Activated naive CD4-positive, alpha-beta T cell treated with anti-CD3 and anti-CD28 coated beads, Interleukin-2, amount 50 U/mL, for 24 hours (primary cell): ENCODE data around the gene PC.
"Not testable (repeated sequence)": the region's sequence is repeated elsewhere in the genome, so short reads cannot be mapped to it uniquely, and the experiment has no call there.

ENCODE experiments used
- H3K27ac Mint-ChIP-seq: one replicate; pipeline ENCODE4 v1.8.0; 2021; ENCODE audit warnings: mild to moderate bottlenecking, mixed read lengths
- H3K27me3 Mint-ChIP-seq: one replicate; pipeline ENCODE4 v1.8.0; 2021; ENCODE audit warnings: mixed read lengths
- H3K36me3 Mint-ChIP-seq: one replicate; pipeline ENCODE4 v1.8.0; 2021; ENCODE audit warnings: mixed read lengths
- H3K4me1 Mint-ChIP-seq: one replicate; pipeline ENCODE4 v1.8.0; 2021; ENCODE audit warnings: mixed read lengths
- H3K4me3 Mint-ChIP-seq: one replicate; pipeline ENCODE4 v1.8.0; 2021; ENCODE audit warnings: mild to moderate bottlenecking, mixed read lengths
- H3K9me3 Mint-ChIP-seq: one replicate; pipeline ENCODE4 v1.8.0; 2021; ENCODE audit warnings: mixed read lengths

PC gene

GRCh38 chr11:66823700-66824099 lies 134.5 kb downstream of the PC start:
- H3K27me3 Mint-ChIP-seq: no peaks in the 10 kb centered on the region
- H3K27ac Mint-ChIP-seq: no peak overlapping the region
- H3K4me1 Mint-ChIP-seq: no peaks in the 10 kb centered on the region
- H3K9me3 Mint-ChIP-seq: no peaks in the 10 kb centered on the region
- no peaks in the 10 kb centered on the region for H3K36me3 Mint-ChIP-seq
- H3K4me3 Mint-ChIP-seq: no peak overlapping the region

GRCh38 chr11:66820901-66821300 lies 137.3 kb downstream of the PC start:
- Mint-ChIP-seq H3K36me3 (no peaks in the 10 kb centered on the region), H3K27me3 (no peaks in the 10 kb centered on the region), H3K9me3 (no peaks in the 10 kb centered on the region), H3K4me3 (no peak overlapping the region), H3K4me1 (no peaks in the 10 kb centered on the region), H3K27ac (no peak overlapping the region)

- Mint-ChIP-seq H3K36me3 (no peaks in the 10 kb centered on the region), H3K27ac (no peak overlapping the region), H3K4me3 (no peak overlapping the region), H3K9me3 (no peaks in the 10 kb centered on the region), H3K27me3 (no peaks in the 10 kb centered on the region), H3K4me1 (no peaks in the 10 kb centered on the region)
Observed at GRCh38 chr11:66820381-66820780, 137.8 kb downstream of the PC start.

GRCh38 chr11:66818231-66818955 lies 139.8 kb downstream of the PC start:
- no peaks in the 10 kb centered on the region for H3K4me1 Mint-ChIP-seq
- no peak overlapping the region for H3K4me3 Mint-ChIP-seq
- H3K9me3 Mint-ChIP-seq: no peaks in the 10 kb centered on the region
- H3K36me3 Mint-ChIP-seq: no peaks in the 10 kb centered on the region
- H3K27ac Mint-ChIP-seq: no peak overlapping the region
- no peaks in the 10 kb centered on the region for H3K27me3 Mint-ChIP-seq

GRCh38 chr11:66815646-66816045 lies 142.5 kb downstream of the PC start:
- no peaks in the 10 kb centered on the region for H3K9me3 Mint-ChIP-seq

GRCh38 chr11:66814678-66815077 lies 143.5 kb downstream of the PC start:
- Mint-ChIP-seq H3K27me3 (no peaks in the 10 kb centered on the region), H3K36me3 (no peaks in the 10 kb centered on the region), H3K4me1 (no peaks in the 10 kb centered on the region), H3K9me3 (no peaks in the 10 kb centered on the region), H3K27ac (no peak overlapping the region), H3K4me3 (no peak overlapping the region)

More at GRCh38 chr11:66815646-66816045, 142.5 kb downstream of the PC start:
- Mint-ChIP-seq H3K4me3 (no peak overlapping the region), H3K27ac (no peak overlapping the region), H3K4me1 (no peaks in the 10 kb centered on the region), H3K36me3 (no peaks in the 10 kb centered on the region), H3K27me3 (no peaks in the 10 kb centered on the region)

- Mint-ChIP-seq H3K36me3 (peaks cover 5% of the 10 kb centered on the region), H3K27ac (no peak overlapping the region), H3K4me3 (no peak overlapping the region), H3K27me3 (no peaks in the 10 kb centered on the region), H3K9me3 (no peaks in the 10 kb centered on the region), H3K4me1 (no peaks in the 10 kb centered on the region)
Observed at GRCh38 chr11:66810576-66811185, 147.5 kb downstream of the PC start.

GRCh38 chr11:66809592-66809991 lies 148.6 kb downstream of the PC start:
- Mint-ChIP-seq H3K4me1 (no peaks in the 10 kb centered on the region), H3K36me3 (peaks cover 5% of the 10 kb centered on the region), H3K9me3 (no peaks in the 10 kb centered on the region), H3K4me3 (no peak overlapping the region), H3K27ac (no peak overlapping the region), H3K27me3 (no peaks in the 10 kb centered on the region)

GRCh38 chr11:66800720-66801428 lies 157.3 kb downstream of the PC start:
- Mint-ChIP-seq H3K27me3 (no peaks in the 10 kb centered on the region), H3K4me1 (no peaks in the 10 kb centered on the region), H3K9me3 (no peaks in the 10 kb centered on the region), H3K4me3 (no peak overlapping the region), H3K36me3 (no peaks in the 10 kb centered on the region), H3K27ac (no peak overlapping the region)

- H3K27ac Mint-ChIP-seq, H3K4me1 Mint-ChIP-seq, H3K4me3 Mint-ChIP-seq, H3K36me3 Mint-ChIP-seq, H3K9me3 Mint-ChIP-seq, H3K27me3 Mint-ChIP-seq: not testable (repeated sequence)
Observed at GRCh38 chr11:66799815-66800214, 158.4 kb downstream of the PC start.
